Suprapubic skin (tissue), 4 donors: ENCODE data around the gene STK40.

Experiments
- CTCF ChIP-seq, 2 donors: fragments of 200-600 bp in 1 of 2; fragments of 450-650 bp in 1 of 2; sonication (generic) in 1 of 2; IDR thresholded peaks; one replicate each; pipeline ENCODE4 v1.5.1; 2016 to 2019; ENCODE audit warnings: antibody characterized with exemption in 2 of 2, mild to moderate bottlenecking in 1 of 2, moderate library complexity in 1 of 2
- EP300 ChIP-seq: sonication (generic); formaldehyde crosslinking; IDR thresholded peaks from one replicate; pipeline ENCODE4 v1.6.1; 2017; ENCODE audit warnings: antibody characterized with exemption
- POLR2A ChIP-seq, 2 donors: fragments of 450-650 bp; IDR thresholded peaks; one replicate each; pipeline ENCODE4 v1.6.1; 2017; ENCODE audit warnings: antibody characterized with exemption in 2 of 2, mild to moderate bottlenecking in 2 of 2, moderate library complexity in 2 of 2
- POLR2AphosphoS5 ChIP-seq, 3 donors: sonication (generic); formaldehyde crosslinking; IDR thresholded peaks; one replicate each; pipeline ENCODE4 v1.6.1; 2017; ENCODE audit warnings: antibody characterized with exemption in 3 of 3

GRCh38 chr1:36391271-36391670, 5.5 kb upstream of the STK40 start:
- TF ChIP-seq CTCF (IDR thresholded peaks at IDR 0.05): no peak
- TF ChIP-seq POLR2A (IDR thresholded peaks at IDR 0.05): no peak
- no peak for TF ChIP-seq POLR2AphosphoS5 (IDR thresholded peaks at IDR 0.05)
- TF ChIP-seq EP300: no peak
